MM.1S (cell line): ENCODE data around the gene TBX2.

Experiments used
- DNase-seq: peaks from one replicate; pipeline ENCODE4 v3.0.0-alpha.2; 2015
- H2AFZ ChIP-seq: fragments of 300-600 bp; sonication (generic); 2 replicates; pipeline ENCODE4 v1.6.0; 2016; ENCODE audit warnings: antibody characterized with exemption, low read length
- H3F3A ChIP-seq: fragments of 300-600 bp; sonication (generic); 2 replicates; pipeline ENCODE4 v1.6.1; 2016; ENCODE audit warnings: mild to moderate bottlenecking, antibody characterized with exemption, low read length, moderate library complexity, mixed read lengths; ENCODE audit not compliant: insufficient read depth
- H3K27ac ChIP-seq: fragments of 300-600 bp; sonication (generic); 2 replicates; pipeline ENCODE4 v1.5.1; 2016; ENCODE audit warnings: mild to moderate bottlenecking, low read length
- H3K27me3 ChIP-seq: fragments of 300-600 bp; sonication (generic); replicated peaks from 2 replicates; pipeline ENCODE4 v1.6.0; 2016; ENCODE audit warnings: low read length; ENCODE audit not compliant: insufficient read depth
- H3K36me3 ChIP-seq: fragments of 300-600 bp; sonication (generic); replicated peaks from 2 replicates; pipeline ENCODE4 v1.6.1; 2016; ENCODE audit warnings: mild to moderate bottlenecking, low read length, mixed read lengths; ENCODE audit not compliant: insufficient read depth
- H3K4me1 ChIP-seq: fragments of 300-600 bp; sonication (generic); 2 replicates; pipeline ENCODE4 v1.6.1; 2016; ENCODE audit warnings: low read length, mixed read lengths
- H3K4me2 ChIP-seq: fragments of 300-600 bp; sonication (generic); 2 replicates; pipeline ENCODE4 v1.6.0; 2016; ENCODE audit warnings: low read depth, low read length
- H3K4me3 ChIP-seq: fragments of 300-600 bp; sonication (generic); 2 replicates; pipeline ENCODE4 v1.5.1; 2016; ENCODE audit warnings: low read length, mixed read lengths
- H3K79me2 ChIP-seq: fragments of 300-600 bp; sonication (generic); 2 replicates; pipeline ENCODE4 v1.6.1; 2016; ENCODE audit warnings: mixed run types, low read length, mixed read lengths
- H3K9ac ChIP-seq: fragments of 300-600 bp; sonication (generic); 2 replicates; pipeline ENCODE4 v1.6.1; 2016; ENCODE audit warnings: low read length, mixed read lengths
- H3K9me2 ChIP-seq: fragments of 300-600 bp; sonication (generic); replicated peaks from 2 replicates; pipeline ENCODE4 v1.6.1; 2016; ENCODE audit warnings: mild to moderate bottlenecking, low read length, mixed read lengths; ENCODE audit not compliant: insufficient read depth
- H3K9me3 ChIP-seq: fragments of 300-600 bp; sonication (generic); replicated peaks from 2 replicates; pipeline ENCODE4 v1.6.1; 2016; ENCODE audit warnings: mild to moderate bottlenecking, low read length, mixed read lengths; ENCODE audit not compliant: insufficient read depth
- H4K20me1 ChIP-seq: fragments of 300-600 bp; sonication (generic); 2 replicates; pipeline ENCODE4 v1.6.1; 2016; ENCODE audit warnings: mild to moderate bottlenecking, low read length, moderate library complexity, mixed read lengths; ENCODE audit not compliant: insufficient read depth
- CTCF ChIP-seq: fragments of 300-600 bp; sonication (generic); IDR thresholded peaks from 2 replicates; pipeline ENCODE4 v1.5.1; 2016; ENCODE audit warnings: antibody characterized with exemption, low read length, mixed read lengths
- EZH2 ChIP-seq: fragments of 300-600 bp; sonication (generic); optimal IDR thresholded peaks from 2 replicates; pipeline ENCODE3; 2017; ENCODE audit warnings: low read depth, mild to moderate bottlenecking, antibody characterized with exemption, low read length, mixed read lengths
- EZH2phosphoT487 ChIP-seq: fragments of 300-600 bp; sonication (generic); IDR thresholded peaks from 2 replicates; pipeline ENCODE4 v1.6.1; 2018; ENCODE audit warnings: antibody characterized with exemption, low read length

The TBX2 gene

DNA sequence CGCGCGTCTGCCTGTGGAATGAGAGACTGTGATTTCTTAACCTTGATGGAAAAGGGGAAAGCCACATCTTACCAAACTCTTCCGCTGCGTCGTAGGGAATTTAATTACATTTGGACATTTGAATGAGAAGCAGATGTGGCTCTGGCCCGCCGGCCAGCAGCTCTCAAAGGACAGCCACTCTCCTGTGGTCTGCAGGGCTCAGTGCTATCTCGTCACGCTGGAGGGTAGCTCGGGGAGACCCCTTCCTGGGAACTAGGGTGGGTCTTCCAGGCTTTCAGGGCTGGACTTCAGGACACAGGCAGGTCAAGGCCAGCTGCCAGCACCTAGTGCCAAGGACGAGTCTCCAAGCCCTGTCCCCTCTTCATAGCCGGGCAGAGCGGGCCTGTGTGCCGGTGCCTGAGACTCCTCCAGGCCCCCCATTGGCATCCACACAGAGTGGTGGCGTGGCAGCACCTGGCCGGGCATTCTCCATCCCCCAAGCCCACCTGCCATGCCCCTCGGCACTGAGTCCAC lies 15.9 kb upstream of the TBX2 start:
- no peaks in the 10 kb centered on the region for H3K9me3 ChIP-seq
- TF ChIP-seq CTCF, result no peak
- no peak for TF ChIP-seq EZH2phosphoT487
- TF ChIP-seq EZH2, result no peak
- no peak for DNase-seq

GRCh38 chr17:61384354-61384691 lies 15.3 kb upstream of the TBX2 start:
- no peak for DNase-seq
- Histone ChIP-seq H3K27ac (no peak overlapping the region), H3K9me2 (no peaks in the 10 kb centered on the region), H3K4me3 (no peak overlapping the region), H3K9ac (no peak overlapping the region), H3K4me1 (no peaks in the 10 kb centered on the region), H3K36me3 (no peaks in the 10 kb centered on the region), H3K4me2 (no peak overlapping the region), H3K79me2 (no peaks in the 10 kb centered on the region), H3K9me3 (no peaks in the 10 kb centered on the region), H4K20me1 (no peaks in the 10 kb centered on the region), H3K27me3 (no peaks in the 10 kb centered on the region), H2AFZ (no peak overlapping the region), H3F3A (no peaks in the 10 kb centered on the region)
- TF ChIP-seq EZH2phosphoT487 (no peak), EZH2 (no peak), CTCF (no peak)

More for the DNA sequence above, 15.9 kb upstream of the TBX2 start:
- Histone ChIP-seq H3K36me3 (no peaks in the 10 kb centered on the region), H3K9ac (no peak overlapping the region), H3K4me1 (no peaks in the 10 kb centered on the region), H3K79me2 (no peaks in the 10 kb centered on the region), H3K9me2 (no peaks in the 10 kb centered on the region), H3K4me3 (no peak overlapping the region), H2AFZ (no peak overlapping the region), H3F3A (no peaks in the 10 kb centered on the region), H3K4me2 (no peak overlapping the region), H3K27ac (no peak overlapping the region), H3K27me3 (no peaks in the 10 kb centered on the region), H4K20me1 (no peaks in the 10 kb centered on the region)

DNA sequence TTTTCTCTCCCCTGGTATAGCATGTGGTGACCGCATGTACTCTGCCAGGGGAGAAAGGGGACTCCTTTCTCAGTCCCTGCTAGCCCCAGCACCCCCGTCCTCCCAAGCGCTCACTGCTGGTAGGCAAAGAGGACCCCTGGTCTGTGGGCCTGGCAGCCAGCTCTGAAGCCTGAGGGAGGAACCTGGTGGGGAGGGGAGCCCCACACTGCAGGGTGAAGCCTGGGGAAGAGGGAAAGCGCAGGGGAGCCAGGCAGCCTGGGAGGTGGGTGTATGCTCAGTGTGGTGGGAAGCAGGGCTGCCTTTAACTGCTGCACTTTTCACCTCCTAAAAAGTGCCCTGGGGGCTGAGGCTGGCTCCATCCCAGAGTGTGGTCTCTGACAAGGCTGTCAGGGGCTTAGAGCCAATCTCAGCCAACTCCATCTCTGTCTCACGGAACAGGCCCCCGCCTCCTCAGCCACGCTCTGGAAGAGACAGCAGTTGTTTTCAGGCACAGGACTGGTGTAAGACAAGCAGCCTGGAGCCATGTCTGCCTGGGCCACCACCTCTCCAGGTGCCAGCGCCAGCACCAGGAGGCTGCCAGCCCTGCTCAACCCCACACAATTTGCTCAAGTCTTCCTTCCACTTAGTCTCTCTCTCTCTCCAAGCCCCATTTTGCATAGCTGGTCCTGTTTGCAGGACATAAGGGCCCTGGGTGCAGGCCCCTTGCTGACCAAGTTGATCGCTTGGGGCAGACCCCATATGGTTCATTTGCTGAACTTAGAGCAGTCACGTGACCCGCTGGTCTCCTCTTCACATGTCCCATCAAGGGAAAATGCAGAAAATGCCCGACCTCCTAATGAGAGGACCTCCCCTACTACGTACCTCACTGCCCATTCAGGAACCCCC lies 14.7 kb upstream of the TBX2 start:
- H3K9ac ChIP-seq, result no peak overlapping the region
- no peak overlapping the region for H3K27ac ChIP-seq
- H3K27me3 ChIP-seq, result no peaks in the 10 kb centered on the region
- no peaks in the 10 kb centered on the region for H3K9me3 ChIP-seq
- no peaks in the 10 kb centered on the region for H3K9me2 ChIP-seq
- H3K36me3 ChIP-seq, result no peaks in the 10 kb centered on the region
- H3K4me2 ChIP-seq, result no peak overlapping the region
- H4K20me1 ChIP-seq, result no peaks in the 10 kb centered on the region
- H3K79me2 ChIP-seq, result no peaks in the 10 kb centered on the region
- H3K4me3 ChIP-seq, result no peak overlapping the region
- H3F3A ChIP-seq, result no peaks in the 10 kb centered on the region
- H2AFZ ChIP-seq, result no peak overlapping the region
- no peak for DNase-seq
- no peaks in the 10 kb centered on the region for H3K4me1 ChIP-seq
- no peak for TF ChIP-seq EZH2phosphoT487
- TF ChIP-seq EZH2, result no peak
- no peak for TF ChIP-seq CTCF
